HG03432 (cell line): ENCODE results near the gene ABI3.

ENCODE experiments used
- ATAC-seq: cut with Tn5 transposase; IDR thresholded peaks from one replicate; pipeline ENCODE4 v1.9.1; 2021; ENCODE audit warnings: mild to moderate bottlenecking, moderate library complexity; ENCODE audit not compliant: unreplicated experiment

ABI3 gene

DNA sequence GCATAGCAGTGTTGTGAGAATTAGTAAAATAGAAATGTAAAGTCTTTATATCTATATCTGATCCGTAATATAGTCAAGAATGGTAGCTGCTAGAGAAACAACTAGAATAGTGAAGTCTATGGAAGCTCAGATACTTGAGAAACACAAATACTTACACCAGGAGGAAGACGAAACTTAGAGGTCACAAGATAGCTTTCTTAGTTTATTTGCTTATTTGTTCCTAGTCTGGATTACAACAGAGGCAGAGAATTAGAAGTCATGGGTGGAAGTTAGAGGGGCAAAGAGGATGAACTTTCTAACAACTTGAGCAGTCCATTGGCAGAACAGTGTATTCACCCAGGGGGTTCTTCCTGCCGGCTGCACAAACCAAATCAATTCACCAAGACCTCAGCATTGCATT is 14.0 kb upstream of the ABI3 start:
- ATAC-seq = no peak

DNA sequence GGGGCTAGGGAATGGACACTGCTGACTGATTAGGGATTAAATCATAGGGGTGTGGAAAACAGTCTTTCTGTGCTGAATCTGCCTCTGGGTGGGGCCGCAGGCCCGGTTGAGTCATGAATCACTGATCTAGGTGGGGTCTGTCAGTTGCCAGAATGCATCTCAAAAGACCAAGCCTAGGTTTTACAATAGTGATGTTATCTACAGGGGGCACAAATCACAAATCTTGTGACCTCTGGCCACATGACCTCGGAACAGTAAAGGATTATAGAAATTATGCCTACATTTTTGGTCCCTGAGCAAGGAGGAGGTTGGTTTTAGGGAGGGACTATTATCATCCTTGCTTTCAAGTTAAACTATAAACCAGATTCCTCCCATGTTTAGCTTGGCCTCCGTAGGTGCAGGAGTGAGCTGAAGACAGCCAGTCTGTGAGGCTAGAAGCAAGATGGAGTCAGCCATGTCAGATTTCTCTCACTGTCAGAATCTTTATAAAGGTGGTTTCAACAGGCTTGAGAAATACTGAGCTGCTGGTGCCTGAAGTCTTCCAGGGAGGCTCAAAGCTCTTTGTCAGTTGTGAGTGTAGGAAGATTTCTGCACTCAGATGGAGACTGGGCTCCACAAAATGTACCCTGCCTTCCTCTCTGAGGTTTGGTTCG is 13.0 kb upstream of the ABI3 start:
- ATAC-seq = no peak

GRCh38 chr17:49198211-49198610 is 12.3 kb upstream of the ABI3 start:
- ATAC-seq = no peak

DNA sequence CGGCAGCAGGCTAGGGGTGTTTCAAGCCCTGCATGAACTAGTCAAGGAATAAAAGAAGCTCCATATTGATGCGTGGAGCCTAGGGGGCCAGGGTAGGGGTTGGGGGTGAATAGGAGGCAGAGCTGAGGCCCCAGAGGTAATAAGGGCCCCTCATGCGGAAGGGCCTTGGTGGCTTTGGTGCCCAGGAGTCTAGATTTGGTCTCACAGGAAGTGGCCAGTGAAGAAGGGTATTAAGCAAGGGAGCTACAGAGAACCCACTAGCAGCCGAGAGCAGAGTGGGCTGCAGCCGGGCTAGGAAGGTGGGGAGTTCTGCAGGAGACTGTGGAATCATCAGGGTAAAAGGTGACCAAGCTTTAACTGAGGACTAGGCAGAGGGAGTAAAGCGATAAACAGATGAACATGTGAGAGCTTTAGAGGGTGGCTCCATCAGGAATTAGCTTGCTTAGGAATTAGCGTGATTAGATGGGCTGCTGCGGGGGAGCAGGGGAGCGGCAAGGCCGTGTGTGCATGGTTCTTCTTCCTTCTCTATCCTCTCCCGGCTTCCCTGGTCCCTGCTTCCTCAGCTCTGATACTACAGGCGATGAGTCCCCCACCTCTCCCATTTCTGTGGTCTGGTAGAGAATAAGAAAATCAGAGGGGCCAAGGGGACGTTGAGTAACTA is 10.0 kb upstream of the ABI3 start:
- ATAC-seq = no peak

DNA sequence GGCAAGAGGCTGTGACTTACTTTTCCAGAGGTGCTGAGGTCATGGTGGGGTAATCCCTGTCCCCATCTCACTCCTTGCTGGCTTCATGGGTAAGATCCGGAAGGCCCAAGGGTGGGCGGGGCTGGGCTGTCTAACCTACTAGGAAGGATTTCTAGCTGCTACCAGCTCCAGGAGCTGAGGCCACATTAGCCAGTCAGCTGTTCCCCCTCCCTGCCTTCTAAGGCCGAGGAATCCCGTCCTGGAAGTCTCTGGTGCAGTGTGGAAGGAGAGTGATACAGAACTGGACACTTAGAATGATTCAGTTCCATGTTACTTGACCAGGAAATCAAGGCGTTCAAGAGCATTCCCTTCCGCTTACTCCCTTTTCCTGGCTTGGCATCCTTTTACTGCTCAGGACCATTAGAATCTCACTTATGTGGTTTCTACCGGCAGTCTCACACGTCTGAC is 9.0 kb upstream of the ABI3 start:
- no peak for ATAC-seq

GRCh38 chr17:49203796-49204195 is 6.7 kb upstream of the ABI3 start:
- no peak for ATAC-seq

GRCh38 chr17:49204516-49204915 is 6.0 kb upstream of the ABI3 start:
- no peak for ATAC-seq

- no peak for ATAC-seq
These were observed 1.4 kb upstream of the ABI3 start for GRCh38 chr17:49209061-49209571.

DNA sequence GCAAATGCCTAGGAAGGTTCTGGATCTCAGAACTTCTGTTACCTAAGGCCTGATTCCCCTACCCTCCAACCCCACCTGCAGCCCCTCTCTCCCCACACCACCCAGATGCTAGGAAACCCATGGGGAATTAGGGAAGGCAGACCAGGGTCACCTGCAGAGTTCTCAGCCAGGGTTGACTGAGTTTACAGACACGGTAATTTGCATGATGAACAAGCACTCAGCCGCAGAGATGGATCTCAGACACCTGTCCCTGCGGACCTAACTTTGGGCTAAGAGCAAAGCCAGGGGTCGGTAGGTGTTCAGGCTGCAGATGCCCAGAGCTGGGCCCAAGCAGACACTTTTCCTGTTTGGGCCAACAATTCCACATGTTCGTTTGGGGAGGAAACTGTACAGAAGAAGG is 2.9 kb downstream of the ABI3 start:
- ATAC-seq = no peak

DNA sequence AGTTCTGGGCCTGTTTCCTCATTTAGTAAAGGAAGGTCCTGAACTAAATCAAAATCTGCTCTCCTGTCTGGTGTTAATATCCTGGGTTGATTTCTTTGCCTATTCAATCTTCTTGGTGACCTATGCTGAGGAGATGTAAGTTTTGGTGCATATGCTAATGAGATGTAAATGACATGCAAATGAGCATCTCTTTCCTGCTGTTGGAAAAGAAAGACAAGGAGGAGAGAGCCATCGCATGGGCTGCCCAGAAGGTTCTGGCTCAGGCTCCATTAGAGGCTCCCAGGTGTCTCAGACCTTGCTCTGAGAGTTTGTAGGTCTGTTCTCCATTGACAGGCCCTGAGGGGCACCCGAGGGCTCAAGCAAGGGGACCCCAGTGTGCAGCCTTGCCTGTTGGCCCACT is 3.3 kb downstream of the ABI3 start:
- no peak for ATAC-seq

- ATAC-seq = no peak
These were observed 4.3 kb downstream of the ABI3 start for GRCh38 chr17:49214676-49215360.

- ATAC-seq = no peak
These were observed 6.0 kb downstream of the ABI3 start for GRCh38 chr17:49216482-49216881.

DNA sequence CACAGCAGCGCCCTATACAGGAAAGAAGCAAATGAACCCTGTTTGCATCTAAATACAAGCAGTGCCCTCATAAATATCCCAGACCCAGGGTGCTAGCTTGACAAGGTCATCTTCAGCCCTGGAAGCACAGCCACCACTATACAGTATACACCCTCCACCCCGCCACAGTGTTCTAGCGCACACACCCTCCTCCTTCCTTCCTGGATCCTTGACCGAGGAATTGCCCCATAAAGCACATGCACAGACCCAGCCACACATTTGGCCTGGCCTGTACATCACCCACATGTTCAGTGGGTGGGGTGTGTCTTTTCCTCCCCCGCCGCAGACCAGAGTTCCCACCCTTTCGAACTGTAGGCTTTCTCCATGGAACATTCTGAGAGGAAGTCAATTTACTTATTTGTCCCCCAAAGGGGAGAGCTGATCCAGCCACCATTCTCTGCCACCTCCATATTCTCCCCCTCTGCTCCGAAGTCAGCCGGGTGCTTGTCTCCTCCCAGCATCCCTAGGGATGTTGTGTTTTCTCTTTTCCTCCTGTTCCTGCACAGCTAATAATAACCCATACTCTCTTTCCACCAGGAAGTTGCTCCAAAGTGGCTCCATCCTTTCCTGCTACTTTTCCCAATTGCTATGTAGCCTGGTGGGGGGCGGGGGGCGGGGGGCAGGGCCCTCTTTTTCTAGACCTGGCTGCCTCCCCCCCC is 6.6 kb downstream of the ABI3 start:
- ATAC-seq = no peak

DNA sequence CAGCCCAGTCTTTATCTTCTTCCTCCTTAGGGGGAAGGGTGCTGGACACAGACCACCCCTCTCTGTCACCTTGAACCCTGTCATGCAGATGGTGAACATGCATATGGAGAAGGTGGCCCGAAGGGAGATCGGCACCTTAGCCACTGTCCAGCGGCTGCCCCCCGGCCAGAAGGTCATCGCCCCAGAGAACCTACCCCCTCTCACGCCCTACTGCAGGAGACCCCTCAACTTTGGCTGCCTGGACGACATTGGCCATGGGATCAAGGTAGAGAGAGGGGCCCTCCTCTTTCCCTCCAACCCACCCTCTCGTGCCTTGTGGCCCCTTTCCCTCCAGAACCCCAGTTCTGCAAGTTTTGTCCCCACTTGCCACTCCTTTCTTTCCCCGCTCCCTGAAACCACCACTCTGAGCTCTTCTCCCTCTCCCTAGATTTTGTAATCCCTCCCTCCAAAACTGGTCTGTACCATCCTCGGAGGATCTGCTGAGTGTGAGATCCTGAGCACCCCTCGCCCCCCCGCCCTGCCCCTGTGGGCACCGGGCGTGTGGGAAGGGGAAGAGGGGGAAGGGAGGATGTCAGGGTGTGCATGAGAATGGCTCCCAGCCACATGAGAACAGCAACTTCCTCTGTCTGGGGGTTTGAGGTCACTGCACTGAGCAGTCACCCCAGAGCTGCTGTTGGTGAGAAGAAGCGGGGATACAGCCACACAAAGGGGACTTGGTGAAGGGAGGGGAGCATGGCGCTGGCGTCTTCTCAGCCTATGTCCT is 7.3 kb downstream of the ABI3 start:
- ATAC-seq = peak; percentile 55

- ATAC-seq = no peak
These were observed 8.7 kb downstream of the ABI3 start for GRCh38 chr17:49218941-49219913.

- no peak for ATAC-seq
These were observed 9.5 kb downstream of the ABI3 start for GRCh38 chr17:49219987-49220386.

DNA sequence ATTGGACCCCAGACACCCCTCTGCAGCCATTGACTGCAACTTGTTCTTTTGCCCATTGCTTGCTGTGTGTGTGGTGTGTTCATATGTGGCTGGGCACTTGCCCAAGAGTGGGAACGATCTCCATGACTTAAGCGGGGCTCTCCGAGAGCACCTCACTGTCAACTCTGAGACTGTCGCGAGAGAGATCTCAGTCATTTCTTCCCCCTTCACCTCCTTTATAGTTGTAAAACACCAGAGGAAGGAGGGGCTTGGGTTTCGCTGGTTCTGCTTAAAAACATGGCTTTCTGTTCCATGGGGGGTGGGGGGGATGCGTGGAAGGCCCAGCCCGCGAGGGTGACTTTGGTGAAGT is 12.6 kb downstream of the ABI3 start:
- no peak for ATAC-seq

DNA sequence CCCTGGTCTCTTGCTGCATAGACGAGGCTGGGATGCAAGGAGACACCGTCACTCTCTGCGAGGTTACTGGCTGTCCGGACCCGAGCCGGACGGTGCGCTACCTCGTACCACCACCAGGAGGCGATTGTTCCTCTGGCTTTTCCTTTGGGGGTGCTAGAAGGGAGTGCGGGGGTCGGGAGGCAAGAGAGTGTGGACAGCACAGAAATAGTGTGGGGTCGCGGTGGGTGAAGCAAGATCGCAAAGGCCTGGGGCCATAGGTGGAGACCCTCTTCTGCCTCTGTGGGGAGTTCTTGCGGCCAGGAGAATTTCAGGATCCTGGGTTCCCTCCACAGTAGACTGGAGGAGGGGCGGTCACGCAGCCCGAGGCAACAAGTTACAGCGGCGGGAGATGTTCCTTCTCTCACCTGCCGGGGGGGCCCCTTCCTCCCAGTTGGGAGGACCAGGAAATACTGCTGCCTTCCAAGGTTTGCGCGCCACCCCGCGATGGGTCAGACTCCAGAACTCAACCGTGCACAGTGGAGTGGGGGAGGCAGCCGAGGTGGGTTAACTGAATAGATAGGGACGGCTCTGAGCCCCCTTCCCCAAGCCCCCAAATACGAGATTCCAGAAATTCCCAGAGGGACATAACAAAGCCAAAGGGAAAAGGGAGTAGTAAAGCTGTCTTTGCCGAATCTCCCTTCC is 13.2 kb downstream of the ABI3 start:
- ATAC-seq = no peak
